Cardiac muscle cell (in vitro differentiated cells and primary cell): Measurements from ENCODE around the gene PPM1H. TPM values are rescaled to one million over a fixed set of nuclear protein-coding genes. Genes with fewer than 3 reads are reported as not detected.

Experiments used
- DNase-seq, 2 donors: peaks; one replicate each; pipeline versions ENCODE4 v3.0.0 to v3.0.0-alpha.2; 2010 to 2017; ENCODE audit warnings: low read depth in 1 of 2, low spot score in 1 of 2
- H3K27ac ChIP-seq: fragments of 200-600 bp; sonication (generic); 2 replicates; pipeline ENCODE4 v1.5.1; 2016
- H3K27me3 ChIP-seq: fragments of 200-600 bp; sonication (generic); 2 replicates; pipeline ENCODE4 v1.6.0; 2016; ENCODE audit warnings: control low read depth
- H3K36me3 ChIP-seq: fragments of 200-600 bp; sonication (generic); 2 replicates; pipeline ENCODE4 v1.5.1; 2016; ENCODE audit warnings: control low read depth
- H3K4me1 ChIP-seq: fragments of 200-600 bp; sonication (generic); 2 replicates; pipeline ENCODE4 v1.8.1; 2017; ENCODE audit warnings: low read depth, mild to moderate bottlenecking, mixed run types
- H3K4me3 ChIP-seq: fragments of 200-600 bp; sonication (generic); 2 replicates; pipeline ENCODE4 v1.5.1; 2016; ENCODE audit warnings: mild to moderate bottlenecking
- H3K9me3 ChIP-seq: fragments of 200-600 bp; sonication (generic); 2 replicates; pipeline ENCODE4 v1.5.1; 2017; ENCODE audit warnings: low read depth, mild to moderate bottlenecking, control low read depth
- polyA plus RNA-seq: library from polyadenylated mRNA; unstranded; fragments of >200 nt; fragmentation: Nextera tagmentation; extraction: Ambion mirVana; gene quantifications from 2 replicates; pipeline ENCODE4 v1.2.1, GENCODE V29; 2016
- total RNA-seq: library from RNA; depleted of rRNA; stranded (reverse); fragments of >200 nt; gene quantifications from 2 replicates; pipeline ENCODE4 v1.2.3, GENCODE V29; 2016
- TF ChIP-seq, protein P1 (sequence below): IDR thresholded peaks from 2 replicates; pipeline ENCODE4 v1.5.1; 2012; ENCODE audit warnings: low read depth, mild to moderate bottlenecking, low read length

Gene PPM1H
- total and polyA plus RNA-seq, 2 experiments from 2014 or later, result 2.9 to 3.3 TPM

DNA sequence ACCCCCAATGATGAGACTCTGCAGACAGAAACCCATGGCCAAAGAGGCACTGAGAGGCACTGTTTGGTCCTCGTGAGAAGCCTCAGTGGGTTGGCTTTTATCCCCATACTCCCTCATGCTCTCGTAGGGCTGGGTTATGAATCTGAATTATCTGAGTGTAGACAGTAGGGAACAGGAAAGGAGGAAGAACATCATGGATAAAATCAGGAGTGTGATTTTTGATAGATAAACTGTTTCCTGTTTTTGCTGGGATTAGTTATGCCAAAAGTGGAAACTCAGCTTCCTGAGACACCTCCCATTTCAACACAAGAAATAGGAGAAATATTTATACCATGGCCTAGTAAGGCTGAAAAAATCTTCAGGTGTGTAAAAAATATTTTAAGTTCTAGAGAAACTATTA lies 177.9 kb downstream of the PPM1H start:
- Histone ChIP-seq H3K9me3 (no peaks in the 10 kb centered on the region), H3K36me3 (no peaks in the 10 kb centered on the region), H3K27me3 (no peaks in the 10 kb centered on the region), H3K4me3 (no peak overlapping the region), H3K4me1 (peaks cover 9% of the 10 kb centered on the region), H3K27ac (no peak overlapping the region)
- no peak for DNase-seq
- TF ChIP-seq, protein P1, sequence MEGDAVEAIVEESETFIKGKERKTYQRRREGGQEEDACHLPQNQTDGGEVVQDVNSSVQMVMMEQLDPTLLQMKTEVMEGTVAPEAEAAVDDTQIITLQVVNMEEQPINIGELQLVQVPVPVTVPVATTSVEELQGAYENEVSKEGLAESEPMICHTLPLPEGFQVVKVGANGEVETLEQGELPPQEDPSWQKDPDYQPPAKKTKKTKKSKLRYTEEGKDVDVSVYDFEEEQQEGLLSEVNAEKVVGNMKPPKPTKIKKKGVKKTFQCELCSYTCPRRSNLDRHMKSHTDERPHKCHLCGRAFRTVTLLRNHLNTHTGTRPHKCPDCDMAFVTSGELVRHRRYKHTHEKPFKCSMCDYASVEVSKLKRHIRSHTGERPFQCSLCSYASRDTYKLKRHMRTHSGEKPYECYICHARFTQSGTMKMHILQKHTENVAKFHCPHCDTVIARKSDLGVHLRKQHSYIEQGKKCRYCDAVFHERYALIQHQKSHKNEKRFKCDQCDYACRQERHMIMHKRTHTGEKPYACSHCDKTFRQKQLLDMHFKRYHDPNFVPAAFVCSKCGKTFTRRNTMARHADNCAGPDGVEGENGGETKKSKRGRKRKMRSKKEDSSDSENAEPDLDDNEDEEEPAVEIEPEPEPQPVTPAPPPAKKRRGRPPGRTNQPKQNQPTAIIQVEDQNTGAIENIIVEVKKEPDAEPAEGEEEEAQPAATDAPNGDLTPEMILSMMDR, result no peak

DNA sequence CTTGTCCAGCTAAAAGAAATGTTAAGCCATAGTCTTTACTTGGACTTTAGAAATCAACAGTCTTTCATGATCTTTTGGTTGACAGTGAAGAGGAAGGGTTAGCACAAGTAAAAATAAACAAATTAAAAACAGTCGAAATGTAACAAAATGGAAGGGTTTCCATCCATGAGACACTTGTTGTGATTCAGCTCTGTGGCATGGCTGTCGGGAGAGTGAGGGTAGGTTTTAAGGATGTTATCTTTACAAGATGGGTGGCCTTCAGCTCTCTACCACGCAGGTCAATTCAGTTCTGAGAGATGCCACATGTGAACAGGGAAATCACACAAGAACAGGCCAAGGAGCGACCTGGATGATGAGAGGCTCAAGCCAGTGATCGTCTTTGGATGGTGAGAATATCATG lies 180.2 kb downstream of the PPM1H start:
- TF ChIP-seq, protein P1, result no peak

DNA sequence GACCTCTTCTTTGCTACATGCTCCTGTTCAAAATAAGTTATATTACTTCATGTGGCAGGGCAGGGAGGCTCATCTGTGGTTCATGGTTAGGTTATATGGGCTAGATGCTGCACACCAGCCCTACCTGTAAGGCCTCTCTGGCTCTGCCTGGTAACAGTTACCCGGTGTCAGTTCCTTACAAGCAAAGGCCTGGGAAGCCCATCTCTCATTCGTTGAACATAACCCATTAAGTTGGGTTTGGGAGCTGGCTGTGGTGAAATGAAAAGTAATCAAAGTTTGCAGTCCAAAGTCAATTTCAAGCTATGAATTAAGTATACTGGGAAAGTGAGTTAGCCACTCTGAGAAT lies 183.2 kb downstream of the PPM1H start:
- Histone ChIP-seq H3K27ac (no peak overlapping the region), H3K9me3 (no peaks in the 10 kb centered on the region), H3K4me3 (no peak overlapping the region), H3K4me1 (no peaks in the 10 kb centered on the region), H3K27me3 (no peaks in the 10 kb centered on the region), H3K36me3 (no peaks in the 10 kb centered on the region)
- no peak for DNase-seq
- TF ChIP-seq, protein P1, result no peak

More for the DNA sequence above, 180.2 kb downstream of the PPM1H start:
- Histone ChIP-seq H3K4me3 (no peak overlapping the region), H3K9me3 (no peaks in the 10 kb centered on the region), H3K4me1 (no peaks in the 10 kb centered on the region), H3K27me3 (no peaks in the 10 kb centered on the region), H3K36me3 (no peaks in the 10 kb centered on the region), H3K27ac (no peak overlapping the region)
- no peak for DNase-seq

DNA sequence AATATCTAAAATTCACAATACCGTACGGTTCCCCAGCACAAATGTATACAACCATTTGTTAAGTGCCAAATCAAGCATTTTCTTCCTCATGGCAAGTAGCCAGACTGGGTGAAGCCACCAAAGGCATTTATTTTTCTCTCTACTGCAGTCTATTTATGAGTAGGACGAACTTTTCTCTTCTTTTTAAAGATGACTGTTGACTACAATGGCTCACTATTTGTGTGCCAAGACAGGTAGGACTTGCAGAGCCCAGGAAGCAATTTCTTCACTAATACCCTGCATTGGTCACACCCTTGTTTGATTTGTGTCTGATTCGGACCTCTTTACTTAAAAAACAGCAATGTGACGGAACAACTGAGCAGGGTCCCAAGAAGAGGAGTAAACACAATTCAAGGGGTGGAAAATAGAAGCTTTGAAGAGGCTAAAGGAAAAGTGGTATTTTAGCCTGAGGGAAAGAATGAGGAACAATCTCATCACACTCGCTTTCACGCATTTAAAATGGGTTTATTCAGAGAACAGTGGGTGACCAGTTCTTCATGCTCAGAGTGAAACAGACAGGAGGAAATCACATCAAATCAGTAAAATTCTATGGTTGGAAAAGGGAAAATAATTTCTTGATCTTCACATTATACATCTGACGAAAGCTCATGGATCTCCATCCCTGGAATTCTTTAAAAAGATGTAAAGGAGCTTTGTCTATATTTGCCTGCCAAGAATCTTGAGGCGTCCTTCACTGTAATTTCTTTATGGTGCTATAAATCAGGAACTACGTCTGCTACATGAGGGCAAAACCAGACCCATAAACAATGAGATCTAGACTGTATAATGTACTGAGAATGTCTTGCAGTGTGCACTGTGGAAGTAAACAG lies 183.8 kb downstream of the PPM1H start:
- DNase-seq, result no peak
- TF ChIP-seq, protein P1, result no peak
- H3K4me1 ChIP-seq, result no peaks in the 10 kb centered on the region
- no peak overlapping the region for H3K27ac ChIP-seq
- no peak overlapping the region for H3K4me3 ChIP-seq
- H3K9me3 ChIP-seq, result no peaks in the 10 kb centered on the region
- no peaks in the 10 kb centered on the region for H3K36me3 ChIP-seq
- H3K27me3 ChIP-seq, result no peaks in the 10 kb centered on the region

DNA sequence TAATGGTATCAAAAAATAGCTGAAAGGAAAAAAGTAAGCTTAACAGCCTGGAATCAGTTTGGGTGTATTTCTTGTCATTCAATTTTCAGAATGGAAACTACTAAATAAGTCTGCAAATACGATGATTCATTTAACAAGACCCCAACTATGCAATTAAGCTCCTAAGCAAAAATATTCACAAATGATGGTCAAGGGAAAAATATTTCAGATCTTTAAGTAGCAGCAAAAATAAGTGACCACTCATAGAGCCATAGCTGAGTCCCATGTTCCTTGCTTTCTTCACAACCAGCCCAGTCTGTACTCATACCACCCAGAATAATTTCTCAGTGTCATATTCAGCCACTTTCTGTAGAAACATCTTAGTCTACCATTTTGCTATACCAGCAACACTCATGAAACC lies 185.4 kb downstream of the PPM1H start:
- Histone ChIP-seq H3K4me3 (no peak overlapping the region), H3K27ac (no peak overlapping the region), H3K27me3 (no peaks in the 10 kb centered on the region), H3K9me3 (no peaks in the 10 kb centered on the region), H3K4me1 (no peaks in the 10 kb centered on the region), H3K36me3 (no peaks in the 10 kb centered on the region)
- no peak for DNase-seq
- TF ChIP-seq, protein P1, result no peak
